ENCODE measurements around the gene TULP1.

DNA sequence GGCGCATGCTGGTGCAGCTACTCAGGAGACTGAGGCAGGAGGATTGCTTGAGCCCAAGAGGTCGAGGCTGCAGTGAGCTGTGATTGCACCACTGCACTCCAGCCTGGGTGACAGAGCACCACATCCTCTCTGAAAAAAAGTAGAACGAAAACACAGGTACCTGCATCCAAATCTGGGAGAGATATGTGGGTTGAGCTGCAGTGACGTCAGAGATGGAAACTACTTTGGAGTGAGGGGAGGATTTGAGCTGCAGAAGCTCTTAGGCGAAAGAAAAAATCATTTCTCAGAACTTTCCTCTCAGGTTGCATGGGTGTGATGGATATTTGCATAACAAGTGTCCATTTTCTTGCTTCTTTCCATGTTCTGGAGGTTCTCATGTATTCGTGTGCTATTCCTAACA, 4.0 kb upstream of the TULP1 start:
- TF ChIP-seq, protein P1, sequence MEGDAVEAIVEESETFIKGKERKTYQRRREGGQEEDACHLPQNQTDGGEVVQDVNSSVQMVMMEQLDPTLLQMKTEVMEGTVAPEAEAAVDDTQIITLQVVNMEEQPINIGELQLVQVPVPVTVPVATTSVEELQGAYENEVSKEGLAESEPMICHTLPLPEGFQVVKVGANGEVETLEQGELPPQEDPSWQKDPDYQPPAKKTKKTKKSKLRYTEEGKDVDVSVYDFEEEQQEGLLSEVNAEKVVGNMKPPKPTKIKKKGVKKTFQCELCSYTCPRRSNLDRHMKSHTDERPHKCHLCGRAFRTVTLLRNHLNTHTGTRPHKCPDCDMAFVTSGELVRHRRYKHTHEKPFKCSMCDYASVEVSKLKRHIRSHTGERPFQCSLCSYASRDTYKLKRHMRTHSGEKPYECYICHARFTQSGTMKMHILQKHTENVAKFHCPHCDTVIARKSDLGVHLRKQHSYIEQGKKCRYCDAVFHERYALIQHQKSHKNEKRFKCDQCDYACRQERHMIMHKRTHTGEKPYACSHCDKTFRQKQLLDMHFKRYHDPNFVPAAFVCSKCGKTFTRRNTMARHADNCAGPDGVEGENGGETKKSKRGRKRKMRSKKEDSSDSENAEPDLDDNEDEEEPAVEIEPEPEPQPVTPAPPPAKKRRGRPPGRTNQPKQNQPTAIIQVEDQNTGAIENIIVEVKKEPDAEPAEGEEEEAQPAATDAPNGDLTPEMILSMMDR (conservative IDR thresholded peaks at IDR 0.05; ENCODE audit: low read depth, low read length), result no peak
- TF ChIP-seq EZH2 (IDR thresholded peaks at IDR 0.05; ENCODE audit: borderline replicate concordance, low read depth, low read length, poor library complexity, severe bottlenecking), result no peak

Measured in A673 (cell line).